ENCODE data around the gene SNAP29. TPM values are rescaled to one million over a fixed set of nuclear protein-coding genes. Genes with fewer than 3 reads are reported as not detected.
"Not testable (repeated sequence)": the region's sequence is repeated elsewhere in the genome, so short reads cannot be mapped to it uniquely, and the experiment has no call there.

SNAP29 gene
- total RNA-seq, 1 donor from 2014 or later = 20.2 TPM

DNA sequence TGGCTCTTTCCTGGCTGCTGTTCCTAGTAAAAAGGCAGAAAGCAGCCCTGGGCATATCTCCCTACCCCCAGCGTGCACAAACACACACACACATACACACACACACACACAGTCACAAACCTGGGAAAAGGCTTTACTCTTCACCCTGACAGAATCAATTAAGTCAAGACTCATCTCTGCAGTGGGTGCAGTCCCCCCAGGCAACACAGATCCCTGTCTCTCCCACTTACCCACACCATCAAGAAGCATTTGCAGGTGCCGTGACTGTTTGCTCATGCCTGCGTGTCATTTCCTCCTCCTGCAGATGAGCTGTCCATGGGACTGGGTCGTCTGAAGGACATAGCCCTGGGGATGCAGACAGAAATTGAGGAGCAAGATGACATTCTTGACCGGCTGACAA lies 28.6 kb downstream of the SNAP29 start:
- Mint-ChIP-seq H3K4me1 (peaks cover 5% of the 10 kb centered on the region), H3K4me3 (no peak overlapping the region), H3K9me3 (no peaks in the 10 kb centered on the region), H3K36me3 (ENCODE audit: low read depth) (peaks cover 5% of the 10 kb centered on the region), H3K27me3 (ENCODE audit: low read depth) (no peaks in the 10 kb centered on the region), H3K27ac (ENCODE audit: unreplicated experiment) (no peak overlapping the region)
- TF ChIP-seq, protein P1, sequence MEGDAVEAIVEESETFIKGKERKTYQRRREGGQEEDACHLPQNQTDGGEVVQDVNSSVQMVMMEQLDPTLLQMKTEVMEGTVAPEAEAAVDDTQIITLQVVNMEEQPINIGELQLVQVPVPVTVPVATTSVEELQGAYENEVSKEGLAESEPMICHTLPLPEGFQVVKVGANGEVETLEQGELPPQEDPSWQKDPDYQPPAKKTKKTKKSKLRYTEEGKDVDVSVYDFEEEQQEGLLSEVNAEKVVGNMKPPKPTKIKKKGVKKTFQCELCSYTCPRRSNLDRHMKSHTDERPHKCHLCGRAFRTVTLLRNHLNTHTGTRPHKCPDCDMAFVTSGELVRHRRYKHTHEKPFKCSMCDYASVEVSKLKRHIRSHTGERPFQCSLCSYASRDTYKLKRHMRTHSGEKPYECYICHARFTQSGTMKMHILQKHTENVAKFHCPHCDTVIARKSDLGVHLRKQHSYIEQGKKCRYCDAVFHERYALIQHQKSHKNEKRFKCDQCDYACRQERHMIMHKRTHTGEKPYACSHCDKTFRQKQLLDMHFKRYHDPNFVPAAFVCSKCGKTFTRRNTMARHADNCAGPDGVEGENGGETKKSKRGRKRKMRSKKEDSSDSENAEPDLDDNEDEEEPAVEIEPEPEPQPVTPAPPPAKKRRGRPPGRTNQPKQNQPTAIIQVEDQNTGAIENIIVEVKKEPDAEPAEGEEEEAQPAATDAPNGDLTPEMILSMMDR (conservative IDR thresholded peaks at IDR 0.05) = no peak
- no peak for DNase-seq (ENCODE audit: low read depth, low spot score)

DNA sequence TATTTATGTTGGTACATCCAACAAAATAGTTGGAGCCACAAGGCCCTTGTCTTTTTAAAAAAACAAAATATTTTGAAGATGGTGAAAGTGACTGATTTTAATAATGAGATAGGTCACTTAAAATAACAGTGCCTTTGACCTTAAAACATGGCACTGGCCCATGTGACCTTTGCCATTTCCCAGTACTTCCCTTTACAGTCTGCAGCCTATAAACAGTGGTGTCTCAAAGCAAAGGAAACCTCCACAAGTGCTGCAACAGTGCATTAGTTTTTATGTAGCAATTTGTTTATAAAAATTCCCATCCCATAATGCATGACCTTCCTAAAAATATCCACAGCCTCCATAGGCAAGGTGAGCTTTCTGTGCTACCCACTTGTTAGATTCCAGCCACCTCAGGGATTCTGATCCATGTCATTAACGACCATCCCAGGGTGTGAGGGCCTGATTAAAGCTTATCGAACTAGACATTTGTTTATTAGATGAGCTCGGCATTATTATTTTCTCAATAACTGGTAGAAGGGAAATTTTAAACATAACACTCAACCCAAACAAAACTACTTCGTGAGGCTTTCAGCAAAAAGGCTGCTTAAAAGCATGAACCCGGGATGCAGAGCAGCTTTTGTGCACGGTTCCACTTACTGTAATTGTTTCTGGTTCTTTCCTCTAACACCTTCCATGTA lies 30.4 kb downstream of the SNAP29 start:
- Mint-ChIP-seq H3K27me3 (ENCODE audit: low read depth) (no peaks in the 10 kb centered on the region), H3K36me3 (ENCODE audit: low read depth) (peaks cover 5% of the 10 kb centered on the region), H3K27ac (ENCODE audit: unreplicated experiment) (no peak overlapping the region), H3K4me1 (peaks cover 5% of the 10 kb centered on the region), H3K4me3 (no peak overlapping the region), H3K9me3 (no peaks in the 10 kb centered on the region)
- no peak for DNase-seq (ENCODE audit: low read depth, low spot score)
- TF ChIP-seq, protein P1 (conservative IDR thresholded peaks at IDR 0.05) = no peak

DNA sequence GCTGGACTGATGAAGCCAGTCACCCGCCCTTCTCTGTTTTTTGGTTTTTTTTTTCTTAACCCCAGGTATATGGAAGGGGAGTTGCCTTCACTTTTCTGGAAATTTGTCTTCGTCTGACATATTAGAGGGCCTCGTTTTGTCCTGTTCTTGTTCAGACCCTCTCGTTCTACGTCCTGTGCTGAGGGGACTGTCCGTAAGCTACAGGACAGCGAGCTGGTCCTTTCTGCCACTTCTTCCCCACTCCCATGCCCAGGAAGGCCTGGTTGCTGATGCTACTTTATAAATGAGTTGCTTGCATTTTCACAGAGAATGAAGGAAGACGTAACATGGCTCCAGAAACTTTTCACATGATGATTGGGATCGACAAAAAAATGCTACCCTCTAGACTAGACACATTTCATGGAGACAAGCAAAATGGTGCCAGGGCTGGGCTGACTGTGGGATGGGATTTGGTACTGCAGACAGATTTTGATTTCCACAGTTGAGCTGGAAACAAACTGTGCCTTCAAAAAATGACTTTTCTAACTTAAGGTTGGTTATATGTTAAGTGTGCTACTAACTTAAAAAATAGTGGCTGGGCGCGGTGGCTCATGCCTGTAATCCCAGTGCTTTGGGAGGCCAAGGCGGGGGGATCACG lies 31.2 kb downstream of the SNAP29 start:
- TF ChIP-seq, protein P1 (conservative IDR thresholded peaks at IDR 0.05) = no peak

DNA sequence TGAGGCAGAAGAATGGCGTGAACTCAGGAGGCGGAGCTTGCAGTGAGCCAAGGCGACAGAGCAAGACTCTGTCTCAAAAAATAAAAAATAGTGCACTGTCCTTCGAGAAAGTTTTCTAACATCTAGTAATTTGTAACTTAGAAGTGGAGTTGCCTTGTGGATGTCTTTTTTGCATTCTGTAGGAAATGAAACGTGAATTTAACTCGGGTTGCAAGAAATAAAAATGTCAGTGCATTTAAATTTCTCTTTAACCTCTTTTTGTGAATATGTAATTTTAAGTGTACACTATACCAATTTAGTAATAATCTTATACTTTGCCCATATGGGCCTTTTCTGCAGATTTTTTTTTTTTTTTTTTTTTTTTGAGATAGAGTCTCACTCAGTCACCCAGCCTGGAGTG lies 32.2 kb downstream of the SNAP29 start:
- no peaks in the 10 kb centered on the region for H3K4me1 Mint-ChIP-seq
- no peak for DNase-seq (ENCODE audit: low read depth, low spot score)
- peaks cover 5% of the 10 kb centered on the region for H3K36me3 Mint-ChIP-seq (ENCODE audit: low read depth)
- H3K9me3 Mint-ChIP-seq = no peaks in the 10 kb centered on the region
- H3K4me3 Mint-ChIP-seq = no peak overlapping the region
- TF ChIP-seq, protein P1 (conservative IDR thresholded peaks at IDR 0.05) = no peak
- H3K27ac Mint-ChIP-seq (ENCODE audit: unreplicated experiment) = no peak overlapping the region
- no peaks in the 10 kb centered on the region for H3K27me3 Mint-ChIP-seq (ENCODE audit: low read depth)

More for the DNA sequence above, 31.2 kb downstream of the SNAP29 start:
- no peaks in the 10 kb centered on the region for H3K9me3 Mint-ChIP-seq
- no peak overlapping the region for H3K27ac Mint-ChIP-seq (ENCODE audit: unreplicated experiment)
- H3K4me3 Mint-ChIP-seq = no peak overlapping the region
- H3K27me3 Mint-ChIP-seq (ENCODE audit: low read depth) = no peaks in the 10 kb centered on the region
- peaks cover 5% of the 10 kb centered on the region for H3K4me1 Mint-ChIP-seq
- DNase-seq (ENCODE audit: low read depth, low spot score) = no peak
- H3K36me3 Mint-ChIP-seq (ENCODE audit: low read depth) = peaks cover 5% of the 10 kb centered on the region

DNA sequence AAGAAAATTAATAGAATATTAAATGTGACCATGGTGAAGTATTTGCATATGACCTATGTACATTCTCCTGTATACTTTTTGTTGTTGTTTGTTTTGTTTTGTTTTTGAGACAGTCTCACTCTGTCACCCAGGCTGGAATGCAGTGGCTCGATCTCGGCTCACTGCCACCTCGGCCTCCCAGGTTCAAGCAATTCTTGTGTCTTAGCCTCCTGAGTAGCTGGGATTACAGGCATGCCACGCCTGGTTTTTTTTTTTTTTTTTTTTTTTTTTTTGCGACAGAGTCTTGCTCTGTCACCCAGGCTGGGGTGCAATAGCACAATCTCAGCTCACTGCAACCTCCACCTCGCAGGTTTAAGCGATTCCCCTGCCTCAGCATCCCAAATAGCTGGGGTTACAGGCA lies 38.9 kb downstream of the SNAP29 start:
- not testable (repeated sequence) for H3K36me3 Mint-ChIP-seq (ENCODE audit: low read depth); H3K27ac Mint-ChIP-seq (ENCODE audit: unreplicated experiment); H3K4me3 Mint-ChIP-seq; H3K9me3 Mint-ChIP-seq; H3K4me1 Mint-ChIP-seq; H3K27me3 Mint-ChIP-seq (ENCODE audit: low read depth); DNase-seq (ENCODE audit: low read depth, low spot score)

DNA sequence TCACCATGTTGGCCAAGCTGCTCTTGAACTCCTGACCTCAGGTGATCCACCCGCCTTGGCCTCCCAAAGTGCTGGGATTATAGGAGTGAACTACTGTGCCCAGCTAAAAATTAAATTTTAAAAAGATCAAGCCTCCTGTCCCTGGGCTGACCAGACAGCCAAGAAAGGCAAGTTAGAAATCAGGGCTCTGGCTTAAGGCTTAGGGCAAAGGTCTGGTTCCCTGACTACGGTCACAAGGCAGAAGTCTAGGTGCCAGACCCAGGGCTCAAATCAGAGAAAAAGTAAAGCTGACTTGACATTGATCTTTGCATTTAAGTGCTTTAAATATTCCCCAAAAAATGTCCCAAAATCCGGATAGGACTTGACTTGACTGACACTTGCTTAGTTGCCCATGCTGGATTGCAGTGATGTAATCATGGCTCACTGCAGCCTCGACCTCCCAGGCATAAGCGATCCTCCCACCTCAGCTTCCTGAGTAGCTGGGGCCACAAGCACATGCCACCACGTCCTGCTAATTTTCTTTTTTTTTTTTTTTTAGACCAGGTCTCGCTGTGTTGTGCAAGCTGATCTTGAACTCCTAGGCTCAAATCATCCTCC lies 41.1 kb downstream of the SNAP29 start:
- no peaks in the 10 kb centered on the region for H3K9me3 Mint-ChIP-seq
- TF ChIP-seq, protein P1 (conservative IDR thresholded peaks at IDR 0.05) = no peak
- H3K4me1 Mint-ChIP-seq = no peaks in the 10 kb centered on the region
- no peaks in the 10 kb centered on the region for H3K36me3 Mint-ChIP-seq (ENCODE audit: low read depth)
- H3K27ac Mint-ChIP-seq (ENCODE audit: unreplicated experiment) = no peak overlapping the region
- DNase-seq (ENCODE audit: low read depth, low spot score) = no peak
- H3K4me3 Mint-ChIP-seq = no peak overlapping the region
- no peaks in the 10 kb centered on the region for H3K27me3 Mint-ChIP-seq (ENCODE audit: low read depth)

DNA sequence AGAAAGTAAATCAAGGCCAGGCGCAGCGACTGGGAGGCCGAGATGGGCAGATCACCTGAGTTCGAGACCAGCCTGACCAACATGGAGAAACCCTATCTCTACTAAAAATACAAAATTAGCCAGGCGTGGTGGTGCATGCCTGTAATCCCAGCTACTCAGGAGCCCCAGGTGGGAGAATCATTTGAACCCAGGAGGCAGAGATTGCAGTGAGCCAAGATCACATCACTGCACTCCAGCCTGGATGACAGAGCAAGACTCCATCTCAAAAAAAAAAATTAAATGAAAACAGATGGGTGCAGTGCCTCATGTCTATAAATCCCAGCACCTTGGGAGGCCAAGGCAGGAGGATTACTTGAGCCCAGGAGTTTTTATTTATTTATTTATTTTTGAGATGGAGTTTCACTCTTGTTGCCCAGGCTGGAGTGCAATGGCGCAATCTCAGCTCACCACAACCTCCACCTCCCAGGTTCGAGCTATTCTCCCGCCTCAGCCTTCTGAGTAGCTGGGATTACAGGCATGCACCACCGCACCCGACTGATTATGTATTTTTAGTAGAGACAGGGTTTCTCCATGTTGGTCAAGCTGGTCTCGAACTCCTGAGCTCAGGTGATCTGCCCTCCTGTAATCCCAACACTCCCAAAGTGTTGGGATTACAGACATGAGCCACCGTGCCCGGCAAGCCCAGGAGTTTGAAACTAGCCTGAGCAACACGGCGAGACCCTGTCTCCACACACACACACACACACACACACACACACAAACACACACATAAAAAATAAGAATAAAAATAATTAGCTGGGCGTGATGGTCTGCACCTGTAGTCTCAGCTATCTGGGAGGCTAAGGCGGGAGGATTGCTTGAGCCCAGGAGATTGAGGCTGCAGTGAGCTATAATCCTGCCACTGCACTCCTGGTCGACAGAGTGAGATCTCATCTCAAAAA lies 42.6 kb downstream of the SNAP29 start:
- H3K4me3 Mint-ChIP-seq; H3K36me3 Mint-ChIP-seq (ENCODE audit: low read depth); H3K27me3 Mint-ChIP-seq (ENCODE audit: low read depth); H3K27ac Mint-ChIP-seq (ENCODE audit: unreplicated experiment); DNase-seq (ENCODE audit: low read depth, low spot score); H3K9me3 Mint-ChIP-seq; H3K4me1 Mint-ChIP-seq: not testable (repeated sequence)
